ENCODE data around the gene ARMC7. TPM values are rescaled to one million over a fixed set of nuclear protein-coding genes. Genes with fewer than 3 reads are reported as not detected.
A peak's percentile ranks its signal among the peaks of the same experiment; 100 is the strongest.

The ARMC7 gene
- total and polyA plus RNA-seq, 2 of the 13 experiments (the other 11 are each of a cell fraction or from before 2014, with no cell fraction given): 3.9 to 4.2 TPM

- no peak for TF ChIP-seq MEIS1 (CRISPR knock-in tag; IDR thresholded peaks at IDR 0.05; ENCODE audit: borderline replicate concordance)
- no peak for TF ChIP-seq ARNT2 (CRISPR knock-in tag; IDR thresholded peaks at IDR 0.05; ENCODE audit: low read depth)
- TF ChIP-seq ZNF570 (CRISPR knock-in tag; IDR thresholded peaks at IDR 0.05; ENCODE audit: borderline replicate concordance): no peak
- TF ChIP-seq MXI1 (IDR thresholded peaks at IDR 0.05; ENCODE audit: borderline replicate concordance, low read depth, low read length): peak; percentile 34; the same call in 1 of the 3 replicates
- TF ChIP-seq RNF219 (CRISPR knock-in tag; IDR thresholded peaks at IDR 0.05): no peak
- 0 out of 2 replicates have a peak, but pooled peaks have one; percentile 51 for TF ChIP-seq ZKSCAN8 (CRISPR knock-in tag; IDR thresholded peaks at IDR 0.05; ENCODE audit: borderline replicate concordance)
- no peak for TF ChIP-seq ZNF83 (CRISPR knock-in tag; IDR thresholded peaks at IDR 0.05; ENCODE audit: borderline replicate concordance)
- no peak for TF ChIP-seq SYNCRIP (IDR thresholded peaks at IDR 0.05; ENCODE audit: insufficient read depth, low read depth, low read length)
- TF ChIP-seq AGO2 (optimal IDR thresholded peaks at IDR 0.05; ENCODE audit: low read depth, low read length): no peak
- TF ChIP-seq SMARCC2 (IDR thresholded peaks at IDR 0.05): no peak
- TF ChIP-seq BORCS8-MEF2B (CRISPR knock-in tag; IDR thresholded peaks at IDR 0.05): no peak
- TF ChIP-seq ZBTB20 (CRISPR knock-in tag; IDR thresholded peaks at IDR 0.05; ENCODE audit: borderline replicate concordance, low read depth): 0 out of 2 replicates have a peak, but pooled peaks have one; percentile 52
- TF ChIP-seq ZNF572 (CRISPR knock-in tag; IDR thresholded peaks at IDR 0.05): no peak
- TF ChIP-seq ZNF432 (CRISPR knock-in tag; IDR thresholded peaks at IDR 0.05; ENCODE audit: borderline replicate concordance): no peak
- TF ChIP-seq KLF6 (CRISPR knock-in tag; IDR thresholded peaks at IDR 0.05): no peak
- no peak for TF ChIP-seq ZNF276 (CRISPR knock-in tag; IDR thresholded peaks at IDR 0.05; ENCODE audit: low read depth)
- no peak for TF ChIP-seq ZNF850 (CRISPR knock-in tag; conservative IDR thresholded peaks at IDR 0.05)
- no peak for TF ChIP-seq MBNL3 (CRISPR knock-in tag; conservative IDR thresholded peaks at IDR 0.05)
- peak; percentile 72 for TF ChIP-seq PITX1 (CRISPR knock-in tag; IDR thresholded peaks at IDR 0.05)
- TF ChIP-seq THRA (CRISPR knock-in tag; IDR thresholded peaks at IDR 0.05; ENCODE audit: borderline replicate concordance): no peak; the same call in 1 of the 2 replicates
- TF ChIP-seq STAT6 (CRISPR knock-in tag; IDR thresholded peaks at IDR 0.05; ENCODE audit: borderline replicate concordance): no peak
Measured at GRCh38 chr17:75096082-75096625, 13.6 kb upstream of the ARMC7 start (continued).
